SK-N-SH (cell line): ENCODE results near the gene KDM2A. TPM values are rescaled to one million over a fixed set of nuclear protein-coding genes. Genes with fewer than 3 reads are reported as not detected.
"Not testable (repeated sequence)": the region's sequence is repeated elsewhere in the genome, so short reads cannot be mapped to it uniquely, and the experiment has no call there.

Experiments used
- CTCF ChIA-PET: fragments of 300-600, 350-600 bp; formaldehyde crosslinking; extraction: SDS; loops from one replicate; lab custom pipeline; 2021; lab: Yijun Ruan, JAX
- POLR2A ChIA-PET: fragments of 350-600 bp; sonication (Branson Sonifier 250); formaldehyde crosslinking; extraction: SDS; loops from one replicate; lab custom pipeline; 2020; ENCODE audit warnings: antibody characterized with exemption, inconsistent platforms; lab: Yijun Ruan, JAX
- DNase-seq: peaks from one replicate; pipeline ENCODE4 v3.0.0; 2012
- H2AFZ ChIP-seq: fragments of 200-600 bp; sonication (generic); 2 replicates; pipeline ENCODE4 v1.8.1; 2016; ENCODE audit warnings: antibody characterized with exemption, mild to moderate bottlenecking, low read depth
- H3F3A ChIP-seq: fragments of 200-600 bp; sonication (generic); replicated peaks from 2 replicates; pipeline ENCODE3; 2016; ENCODE audit warnings: antibody characterized with exemption, mild to moderate bottlenecking; ENCODE audit not compliant: insufficient read depth
- H3K27ac ChIP-seq, 2 experiments: fragments of 200-500 bp in 1 of 2; fragments of 200-600 bp in 1 of 2; sonication (Bioruptor generic) in 1 of 2; sonication (generic), shearing (Covaris generic) in 1 of 2; 2 replicates each; pipeline versions ENCODE4 v1.5.1 to v1.6.1; 2014 to 2016; ENCODE audit warnings: low read depth in 2 of 2, inconsistent platforms in 1 of 2, low read length in 1 of 2, mild to moderate bottlenecking in 1 of 2, mixed read lengths in 1 of 2
- H3K27me3 ChIP-seq: fragments of 200-600 bp; sonication (generic), shearing (Covaris generic); 2 replicates; pipeline ENCODE4 v1.6.1; 2016; ENCODE audit warnings: mixed run types; ENCODE audit not compliant: insufficient read depth
- H3K36me3 ChIP-seq, 2 experiments: fragments of 200-500 bp in 1 of 2; fragments of 200-600 bp in 1 of 2; sonication (Bioruptor generic) in 1 of 2; sonication (generic) in 1 of 2; replicated peaks in 1 of 2; 2 replicates each; pipeline versions ENCODE3 to v1.5.1; 2014 to 2016; ENCODE audit warnings: low read length in 1 of 2, mild to moderate bottlenecking in 1 of 2; ENCODE audit not compliant: insufficient read depth in 2 of 2, control insufficient read depth in 1 of 2
- H3K4me1 ChIP-seq, 2 experiments: fragments of 200-500 bp in 1 of 2; fragments of 200-600 bp in 1 of 2; sonication (Bioruptor generic) in 1 of 2; sonication (generic), shearing (Covaris generic) in 1 of 2; 2 replicates each; pipeline versions ENCODE4 v1.5.1 to v1.6.1; 2014 to 2016; ENCODE audit warnings: low read depth in 1 of 2, low read length in 1 of 2, mixed run types in 1 of 2; ENCODE audit not compliant: insufficient read depth in 2 of 2, control insufficient read depth in 1 of 2
- H3K4me2 ChIP-seq: fragments of 200-600 bp; sonication (generic), shearing (Covaris generic); 2 replicates; pipeline ENCODE4 v1.6.1; 2017; ENCODE audit warnings: mixed run types
- H3K4me3 ChIP-seq, 2 experiments: fragments of 200-500 bp in 1 of 2; fragments of 200-600 bp in 1 of 2; sonication (Bioruptor generic) in 1 of 2; sonication (generic), shearing (Covaris generic) in 1 of 2; 2 replicates each; pipeline versions ENCODE4 v1.5.1 to v1.8.1; 2014 to 2016; ENCODE audit warnings: low read depth in 2 of 2, inconsistent platforms in 1 of 2, low read length in 1 of 2, mild to moderate bottlenecking in 1 of 2, mixed read lengths in 1 of 2, moderate library complexity in 1 of 2
- H3K79me2 ChIP-seq: fragments of 200-600 bp; sonication (generic); 2 replicates; pipeline ENCODE4 v1.8.1; 2017; ENCODE audit warnings: mild to moderate bottlenecking; ENCODE audit not compliant: insufficient read depth
- H3K9ac ChIP-seq: fragments of 200-600 bp; sonication (generic); 2 replicates; pipeline ENCODE4 v1.6.1; 2017; ENCODE audit warnings: mixed run types
- H3K9me2 ChIP-seq: fragments of 200-600 bp; sonication (generic); 2 replicates; pipeline ENCODE4 v1.6.1; 2017; ENCODE audit warnings: mixed run types
- H3K9me3 ChIP-seq: fragments of 200-600 bp; sonication (generic); 2 replicates; pipeline ENCODE4 v1.6.1; 2017; ENCODE audit warnings: mixed run types, mild to moderate bottlenecking, moderate library complexity
- H4K20me1 ChIP-seq: fragments of 200-600 bp; sonication (generic); 2 replicates; pipeline ENCODE4 v1.6.1; 2017; ENCODE audit warnings: mild to moderate bottlenecking, mixed run types; ENCODE audit not compliant: insufficient read depth
- ELF1 ChIP-seq: IDR thresholded peaks from 2 replicates; pipeline ENCODE4 v1.4.0; 2012
- JUND ChIP-seq: IDR thresholded peaks from 2 replicates; pipeline ENCODE4 v1.4.0; 2012
- NRF1 ChIP-seq: IDR thresholded peaks from 2 replicates; pipeline ENCODE4 v1.6.1; 2012; ENCODE audit warnings: low read depth, mild to moderate bottlenecking, low read length
- POLR2AphosphoS5 ChIP-seq: IDR thresholded peaks from 2 replicates; pipeline ENCODE4 v1.6.1; 2012; ENCODE audit warnings: low read depth, low read length
- TEAD4 ChIP-seq: IDR thresholded peaks from 2 replicates; pipeline ENCODE4 v1.4.0; 2012; ENCODE audit warnings: mild to moderate bottlenecking, borderline replicate concordance; ENCODE audit not compliant: insufficient read depth
- YY1 ChIP-seq: IDR thresholded peaks from 2 replicates; pipeline ENCODE4 v1.4.0; 2012; ENCODE audit warnings: low read depth, mild to moderate bottlenecking
- ZBTB33 ChIP-seq: IDR thresholded peaks from 2 replicates; pipeline ENCODE4 v1.4.0; 2012; ENCODE audit warnings: low read depth, borderline replicate concordance
- WGBS: methylation state at CpG from one replicate; pipeline ENCODE4 v1.1.6; 2017; ENCODE audit warnings: low lambda C conversion rate; 5-methylcytosine and 5-hydroxymethylcytosine counted together
- polyA plus RNA-seq, 3 experiments: library from polyadenylated mRNA; depleted of rRNA; stranded (reverse); fragments of >200 nt; gene quantifications; 2 replicates each; pipeline ENCODE4 v1.2.3, GENCODE V29; 2012
- TF ChIP-seq, protein P1 (sequence below): fragments of 200-600 bp; sonication (generic); IDR thresholded peaks from 2 replicates; pipeline ENCODE4 v1.6.1; 2017; ENCODE audit warnings: antibody characterized with exemption, mild to moderate bottlenecking, moderate library complexity
- TF ChIP-seq, protein P2 (sequence below): fragments of 150-350 bp; IDR thresholded peaks from 2 replicates; pipeline ENCODE4 v1.6.1; 2016; ENCODE audit warnings: mild to moderate bottlenecking, low read depth, low read length

KDM2A gene
- polyA plus RNA-seq, 1 of the 3 experiments (the other 2 are of a cell fraction): 28.4 TPM

GRCh38 chr11:67260885-67261639 is 142.0 kb downstream of the KDM2A start:
- H3F3A ChIP-seq: peaks cover 25% of the 10 kb centered on the region
- POLR2A ChIA-PET: interaction anchor here (0.6 to 3.2 kb wide), 3 partner anchors 10 to 57 kb away, joined by 3 to 19 read pairs (median 3); partner anchors contain the start of gene ANKRD13D
- peak; percentile 86 for DNase-seq
- not testable (repeated sequence) for H3K9me2 ChIP-seq, H3K27ac ChIP-seq, H3K9me3 ChIP-seq, H3K27me3 ChIP-seq, H4K20me1 ChIP-seq, H3K9ac ChIP-seq, H3K79me2 ChIP-seq
- H3K4me1 ChIP-seq: peaks cover 9 to 20% of the 10 kb centered on the region in 2 experiments; a peak in 2 of 4 replicates
- CTCF ChIA-PET: interaction anchor here (0.6 to 10.0 kb wide), 39 partner anchors 9 to 251 kb away, joined by 3 to 274 read pairs (median 6); partner anchors contain the start of genes ANKRD13D, CLCF1, RAD9A and SSH3
- TF ChIP-seq POLR2AphosphoS5 (peak; percentile 32; the same call in 1 of the 2 replicates), NRF1 (peak; percentile 63)
- peaks cover 11 to 14% of the 10 kb centered on the region in 2 experiments for H3K36me3 ChIP-seq
- H3K4me3 ChIP-seq: peak overlapping the region; percentile 29 to 47; a peak in 2 of 4 replicates
- WGBS: 62% methylated on average over 39 of the region's 50 CpGs
- peak overlapping the region; percentile 60 for H3K4me2 ChIP-seq
- peak overlapping the region; percentile 61; the same call in 1 of the 2 replicates for H2AFZ ChIP-seq

DNA sequence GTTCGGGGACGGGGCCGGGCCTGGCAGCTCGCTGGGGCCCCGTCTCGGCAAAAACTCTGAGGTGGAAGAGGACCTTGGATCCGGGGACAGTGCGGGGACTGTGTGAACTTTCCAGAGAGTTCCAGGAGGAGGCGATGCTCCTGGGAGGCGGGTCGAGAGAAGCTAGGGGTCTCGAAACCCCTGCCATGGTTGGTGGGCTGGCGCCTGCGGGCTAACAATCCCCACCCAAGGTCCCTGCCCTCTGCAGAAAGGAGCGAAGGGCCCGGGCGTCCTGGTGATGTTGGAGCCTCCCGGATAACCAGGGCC is 142.5 kb downstream of the KDM2A start:
- no peaks in the 10 kb centered on the region for H3K9me3 ChIP-seq
- H3K9me2 ChIP-seq: no peaks in the 10 kb centered on the region
- ChIA-PET POLR2A (interaction anchor here (0.6 to 3.2 kb wide), 5 partner anchors 10 to 200 kb away, joined by 3 to 19 read pairs (median 3); partner anchors contain the start of genes ANKRD13D and RAD9A), CTCF (interaction anchor here (0.6 to 10.0 kb wide), 57 partner anchors 8 to 251 kb away, joined by 3 to 274 read pairs (median 5); partner anchors contain the start of genes ANKRD13D, CLCF1, POLD4 and RAD9A)
- no peak overlapping the region for H3K27ac ChIP-seq
- H3K9ac ChIP-seq: no peak overlapping the region
- peak overlapping the region; percentile 60 for H3K4me2 ChIP-seq
- peaks cover 8 to 10% of the 10 kb centered on the region in 2 experiments for H3K36me3 ChIP-seq
- DNase-seq: no peak
- H3K79me2 ChIP-seq: peaks cover under 1% of the 10 kb centered on the region
- TF ChIP-seq YY1: no peak
- TF ChIP-seq, protein P1, sequence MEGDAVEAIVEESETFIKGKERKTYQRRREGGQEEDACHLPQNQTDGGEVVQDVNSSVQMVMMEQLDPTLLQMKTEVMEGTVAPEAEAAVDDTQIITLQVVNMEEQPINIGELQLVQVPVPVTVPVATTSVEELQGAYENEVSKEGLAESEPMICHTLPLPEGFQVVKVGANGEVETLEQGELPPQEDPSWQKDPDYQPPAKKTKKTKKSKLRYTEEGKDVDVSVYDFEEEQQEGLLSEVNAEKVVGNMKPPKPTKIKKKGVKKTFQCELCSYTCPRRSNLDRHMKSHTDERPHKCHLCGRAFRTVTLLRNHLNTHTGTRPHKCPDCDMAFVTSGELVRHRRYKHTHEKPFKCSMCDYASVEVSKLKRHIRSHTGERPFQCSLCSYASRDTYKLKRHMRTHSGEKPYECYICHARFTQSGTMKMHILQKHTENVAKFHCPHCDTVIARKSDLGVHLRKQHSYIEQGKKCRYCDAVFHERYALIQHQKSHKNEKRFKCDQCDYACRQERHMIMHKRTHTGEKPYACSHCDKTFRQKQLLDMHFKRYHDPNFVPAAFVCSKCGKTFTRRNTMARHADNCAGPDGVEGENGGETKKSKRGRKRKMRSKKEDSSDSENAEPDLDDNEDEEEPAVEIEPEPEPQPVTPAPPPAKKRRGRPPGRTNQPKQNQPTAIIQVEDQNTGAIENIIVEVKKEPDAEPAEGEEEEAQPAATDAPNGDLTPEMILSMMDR: peak; percentile 48
- H3F3A ChIP-seq: peaks cover 25% of the 10 kb centered on the region
- 0 out of 2 replicates have a peak overlapping the region, but pooled peaks have one; percentile 71 for H2AFZ ChIP-seq
- peak overlapping the region; percentile 29 to 47; a peak in 1 of 4 replicates for H3K4me3 ChIP-seq
- no peaks in the 10 kb centered on the region for H3K27me3 ChIP-seq
- H4K20me1 ChIP-seq: no peaks in the 10 kb centered on the region
- peaks cover 9 to 20% of the 10 kb centered on the region in 2 experiments; a peak in 2 of 4 replicates for H3K4me1 ChIP-seq
- 40% methylated on average over 16 of the region's 18 CpGs for WGBS

- WGBS: 62% methylated on average over 18 of the region's 18 CpGs
- H3K9ac ChIP-seq: no peak overlapping the region
- peaks cover 6% of the 10 kb centered on the region for H3K79me2 ChIP-seq
- no peaks in the 10 kb centered on the region for H3K27me3 ChIP-seq
- no peak for DNase-seq
- H3K4me3 ChIP-seq: no peak overlapping the region
- ChIA-PET CTCF (interaction anchor here (0.6 to 10.0 kb wide), 62 partner anchors 8 to 717 kb away, joined by 3 to 274 read pairs (median 5); partner anchors contain the start of genes ANKRD13D, CLCF1, POLD4 and RAD9A), POLR2A (interaction anchor here (0.6 to 3.2 kb wide), 5 partner anchors 9 to 200 kb away, joined by 3 to 19 read pairs (median 3); partner anchors contain the start of genes ANKRD13D and RAD9A)
- peaks cover 9 to 21% of the 10 kb centered on the region in 2 experiments; a peak in 2 of 4 replicates for H3K4me1 ChIP-seq
- no peaks in the 10 kb centered on the region for H4K20me1 ChIP-seq
- H2AFZ ChIP-seq: 0 out of 2 replicates have a peak overlapping the region, but pooled peaks have one; percentile 81
- H3K4me2 ChIP-seq: peak overlapping the region; percentile 66; the same call in 1 of the 2 replicates
- H3K9me2 ChIP-seq: no peaks in the 10 kb centered on the region
- no peak overlapping the region for H3K27ac ChIP-seq
- H3K9me3 ChIP-seq: no peaks in the 10 kb centered on the region
- H3F3A ChIP-seq: peaks cover 21% of the 10 kb centered on the region
- H3K36me3 ChIP-seq: peaks cover 5% of the 10 kb centered on the region in 2 experiments
- TF ChIP-seq ELF1 (no peak), JUND (no peak), ZBTB33 (no peak), TEAD4 (no peak)
- TF ChIP-seq, protein P2, sequence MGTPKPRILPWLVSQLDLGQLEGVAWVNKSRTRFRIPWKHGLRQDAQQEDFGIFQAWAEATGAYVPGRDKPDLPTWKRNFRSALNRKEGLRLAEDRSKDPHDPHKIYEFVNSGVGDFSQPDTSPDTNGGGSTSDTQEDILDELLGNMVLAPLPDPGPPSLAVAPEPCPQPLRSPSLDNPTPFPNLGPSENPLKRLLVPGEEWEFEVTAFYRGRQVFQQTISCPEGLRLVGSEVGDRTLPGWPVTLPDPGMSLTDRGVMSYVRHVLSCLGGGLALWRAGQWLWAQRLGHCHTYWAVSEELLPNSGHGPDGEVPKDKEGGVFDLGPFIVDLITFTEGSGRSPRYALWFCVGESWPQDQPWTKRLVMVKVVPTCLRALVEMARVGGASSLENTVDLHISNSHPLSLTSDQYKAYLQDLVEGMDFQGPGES: no peak
Measured at GRCh38 chr11:67261946-67262681, 143.1 kb downstream of the KDM2A start.
